Right ventricle myocardium superior (tissue), 1 donor: ENCODE data around the gene NOTCH2NLA. TPM values are rescaled to one million over a fixed set of nuclear protein-coding genes. Genes with fewer than 3 reads are reported as not detected.
A peak's percentile ranks its signal among the peaks of the same experiment; 100 is the strongest.
"Not testable (repeated sequence)": the region's sequence is repeated elsewhere in the genome, so short reads cannot be mapped to it uniquely, and the experiment has no call there.

ENCODE experiments used
- ATAC-seq: fragments of 200-7000 bp; cut with Tn5 transposase; one replicate; pipeline ENCODE4 v1.9.1; 2020; ENCODE audit warnings: mild to moderate bottlenecking; ENCODE audit not compliant: poor library complexity
- DNase-seq: peaks from one replicate; pipeline ENCODE4 v3.0.0-alpha.2; 2020
- intact Hi-C: fragments of 100-400 bp; cut with DNase I; formaldehyde crosslinking; loops from one replicate; pipeline ENCODE4 v1.11.2; 2022
- total RNA-seq: library from RNA; stranded (reverse); fragmentation: NEBNext Ultra II Directional; extraction: Animal tissue kit (Norgen Biotek cat#: 25700); gene quantifications from one replicate; pipeline ENCODE4 v1.2.1, GENCODE V29; 2021
- donor health status: DM: no; HTN: yes; CAD: no; lungs with severe emphysema.

The NOTCH2NLA gene
- total RNA-seq, 1 donor from 2014 or later: 7.2 TPM

GRCh38 chr1:146236026-146236601, 7.3 kb upstream of the NOTCH2NLA start:
- DNase-seq, intact Hi-C loops, ATAC-seq: not testable (repeated sequence)

GRCh38 chr1:146228144-146228682, 608 bp downstream of the NOTCH2NLA start:
- intact Hi-C loops: not testable (repeated sequence)
- DNase-seq (peak; percentile 33), ATAC-seq (peak; percentile 60)

- ATAC-seq, intact Hi-C loops: not testable (repeated sequence)
- peak; percentile 54 for DNase-seq
Observed at GRCh38 chr1:146174531-146174930, 54.3 kb downstream of the NOTCH2NLA start.

GRCh38 chr1:146167740-146168139, 61.1 kb downstream of the NOTCH2NLA start:
- DNase-seq, ATAC-seq, intact Hi-C loops: not testable (repeated sequence)

GRCh38 chr1:146167273-146167672, 61.5 kb downstream of the NOTCH2NLA start:
- DNase-seq, ATAC-seq, intact Hi-C loops: not testable (repeated sequence)

GRCh38 chr1:146144465-146144864, 84.4 kb downstream of the NOTCH2NLA start, which contains the start of gene NBPF10:
TSS of gene NBPF10 (minus strand) at chr1:146144804. CDS start at chr1:146144769, 35 bp downstream.
- DNase-seq, ATAC-seq, intact Hi-C loops: not testable (repeated sequence)

Other genes with a start within 250 kb of the NOTCH2NLA start
- gene TXNIP, start 232.4 kb downstream of the NOTCH2NLA start, total RNA-seq: 980 TPM
- 88.1 TPM for gene HJV, start 207.3 kb downstream of the NOTCH2NLA start, total RNA-seq
- 0.62 TPM for gene NBPF10, start 84.2 kb downstream of the NOTCH2NLA start, total RNA-seq